Activated CD4-positive, alpha-beta T cell treated with anti-CD3 and anti-CD28 coated beads, Interleukin-2, amount 50 U/mL, for 24 hours (primary cell): ENCODE results near the gene RXFP2.

Source experiments
- DNase-seq, 2 donors: peaks; one replicate each; pipeline ENCODE4 v3.0.0-alpha.2; 2020; ENCODE audit warnings: low read depth in 1 of 2, low spot score in 1 of 2

The RXFP2 gene

GRCh38 chr13:31739226-31739625, at the start of gene RXFP2:
Gene RXFP2 (plus strand): TSS chr13:31739526. CDS start chr13:31739613, 87 bp downstream.
- no peak for DNase-seq

- no peak for DNase-seq
These were observed 42.0 kb upstream of the RXFP2 start for GRCh38 chr13:31697290-31697689.

- no peak for DNase-seq
These were observed 39.7 kb upstream of the RXFP2 start for GRCh38 chr13:31699650-31700049.

- DNase-seq, result no peak
These were observed 35.5 kb upstream of the RXFP2 start for GRCh38 chr13:31703780-31704179.

GRCh38 chr13:31706105-31706504, 33.2 kb upstream of the RXFP2 start:
- no peak for DNase-seq

- DNase-seq, result no peak
These were observed 21.7 kb upstream of the RXFP2 start for GRCh38 chr13:31717583-31717982.

GRCh38 chr13:31719214-31719613, 20.1 kb upstream of the RXFP2 start:
- no peak for DNase-seq

- DNase-seq, result no peak
These were observed 16.7 kb upstream of the RXFP2 start for GRCh38 chr13:31722673-31723072.

- DNase-seq, result no peak
These were observed 13.5 kb upstream of the RXFP2 start for GRCh38 chr13:31725841-31726240.

GRCh38 chr13:31731921-31732320, 7.4 kb upstream of the RXFP2 start:
- no peak for DNase-seq

GRCh38 chr13:31733066-31733465, 6.3 kb upstream of the RXFP2 start:
- DNase-seq, result no peak

GRCh38 chr13:31733647-31734046, 5.7 kb upstream of the RXFP2 start:
- DNase-seq, result no peak

- peak; percentile 11 to 60 for DNase-seq
These were observed 2.9 kb downstream of the RXFP2 start for GRCh38 chr13:31742097-31742734.

- DNase-seq, result no peak
These were observed 8.0 kb downstream of the RXFP2 start for GRCh38 chr13:31747291-31747690.

- no peak for DNase-seq
These were observed 8.6 kb downstream of the RXFP2 start for GRCh38 chr13:31747966-31748365.

- no peak for DNase-seq
These were observed 10.6 kb downstream of the RXFP2 start for GRCh38 chr13:31749929-31750328.

GRCh38 chr13:31755211-31755610, 15.9 kb downstream of the RXFP2 start:
- DNase-seq, result no peak

GRCh38 chr13:31755803-31756212, 16.5 kb downstream of the RXFP2 start:
- DNase-seq, result no peak

- no peak for DNase-seq
These were observed 17.0 kb downstream of the RXFP2 start for GRCh38 chr13:31756346-31756745.

GRCh38 chr13:31761951-31762350, 22.6 kb downstream of the RXFP2 start:
- DNase-seq, result no peak

- DNase-seq, result no peak
These were observed 25.2 kb downstream of the RXFP2 start for GRCh38 chr13:31764556-31764955.

GRCh38 chr13:31765138-31765785, 25.9 kb downstream of the RXFP2 start:
- no peak for DNase-seq
